PFSK-1 (cell line): ENCODE results near the gene EEF1E1.

ENCODE experiments used
- POLR2AphosphoS5 ChIP-seq: IDR thresholded peaks from 2 replicates; pipeline ENCODE4 v1.6.1; 2012; ENCODE audit warnings: low read depth, mild to moderate bottlenecking, control low read depth, low read length, moderate library complexity
- REST ChIP-seq, 2 experiments: IDR thresholded peaks; 2 replicates each; pipeline versions ENCODE4 v1.6.1 to v1.8.0; 2011 to 2012; ENCODE audit warnings: low read depth in 2 of 2, low read length in 2 of 2, control low read depth in 1 of 2, inconsistent platforms in 1 of 2, mild to moderate bottlenecking in 1 of 2, moderate library complexity in 1 of 2; ENCODE audit not compliant: insufficient read depth in 1 of 2
- TAF1 ChIP-seq: IDR thresholded peaks from 2 replicates; pipeline ENCODE4 v1.6.1; 2012; ENCODE audit warnings: low read length, control low read depth, borderline replicate concordance; ENCODE audit not compliant: insufficient read depth

GRCh38 chr6:8077991-8078390, 24.4 kb downstream of the EEF1E1 start:
- no peak for TF ChIP-seq TAF1
- no peak for TF ChIP-seq POLR2AphosphoS5
- TF ChIP-seq REST (IDR thresholded peaks at IDR 0.05; ENCODE audit: insufficient read depth in 1 of 2, low read depth in 2 of 2, low read length in 2 of 2) = no peak
